ENCODE measurements around the gene VSTM4.

DNA sequence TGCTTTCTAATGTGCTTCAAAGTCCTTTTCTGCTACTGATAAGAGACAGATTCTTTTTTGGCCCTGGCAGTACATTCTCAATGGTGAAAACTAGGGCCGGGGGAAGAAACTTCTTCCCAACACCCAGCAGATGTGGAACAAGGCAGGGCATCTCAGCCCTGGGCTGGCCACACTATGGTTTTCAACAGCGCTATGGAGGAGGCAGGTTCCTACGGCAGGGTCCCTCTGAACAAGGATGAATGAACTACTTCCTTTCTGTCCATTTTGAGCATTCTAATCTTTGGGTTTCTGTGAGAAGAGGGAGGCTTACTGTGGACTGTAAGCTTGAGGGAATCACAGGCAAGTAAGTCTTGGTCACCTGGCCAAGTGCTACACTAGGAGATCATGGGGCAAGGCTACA lies 78.7 kb downstream of the VSTM4 start:
- TF ChIP-seq, protein P1, sequence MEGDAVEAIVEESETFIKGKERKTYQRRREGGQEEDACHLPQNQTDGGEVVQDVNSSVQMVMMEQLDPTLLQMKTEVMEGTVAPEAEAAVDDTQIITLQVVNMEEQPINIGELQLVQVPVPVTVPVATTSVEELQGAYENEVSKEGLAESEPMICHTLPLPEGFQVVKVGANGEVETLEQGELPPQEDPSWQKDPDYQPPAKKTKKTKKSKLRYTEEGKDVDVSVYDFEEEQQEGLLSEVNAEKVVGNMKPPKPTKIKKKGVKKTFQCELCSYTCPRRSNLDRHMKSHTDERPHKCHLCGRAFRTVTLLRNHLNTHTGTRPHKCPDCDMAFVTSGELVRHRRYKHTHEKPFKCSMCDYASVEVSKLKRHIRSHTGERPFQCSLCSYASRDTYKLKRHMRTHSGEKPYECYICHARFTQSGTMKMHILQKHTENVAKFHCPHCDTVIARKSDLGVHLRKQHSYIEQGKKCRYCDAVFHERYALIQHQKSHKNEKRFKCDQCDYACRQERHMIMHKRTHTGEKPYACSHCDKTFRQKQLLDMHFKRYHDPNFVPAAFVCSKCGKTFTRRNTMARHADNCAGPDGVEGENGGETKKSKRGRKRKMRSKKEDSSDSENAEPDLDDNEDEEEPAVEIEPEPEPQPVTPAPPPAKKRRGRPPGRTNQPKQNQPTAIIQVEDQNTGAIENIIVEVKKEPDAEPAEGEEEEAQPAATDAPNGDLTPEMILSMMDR (IDR thresholded peaks at IDR 0.05) = no peak
- no peak for TF ChIP-seq POLR2A (IDR thresholded peaks at IDR 0.05)
